PC-3 (cell line): ENCODE measurements around the gene SERGEF. TPM values are rescaled to one million over a fixed set of nuclear protein-coding genes. Genes with fewer than 3 reads are reported as not detected.

Experiments used
- ATAC-seq: fragments of 200-7000 bp; cut with Tn5 transposase; 2 replicates; pipeline ENCODE4 v1.9.1; 2020; ENCODE audit warnings: mild to moderate bottlenecking, moderate library complexity
- BruUV-seq: library from RNA; stranded (reverse); fragments of 400-500 nt; replicated peaks from 2 replicates; lab custom pipeline; 2021; lab: Mats Ljungman, UMichigan
- CTCF ChIA-PET: fragments of 300-600 bp; sonication (Branson Sonifier 250); formaldehyde crosslinking; loops from one replicate; lab custom pipeline; 2022; ENCODE audit warnings: antibody characterized with exemption; lab: Charles Lee
- POLR2A ChIA-PET: fragments of 300-600 bp; sonication (Branson Sonifier 250); formaldehyde crosslinking; loops from one replicate; lab custom pipeline; 2022; ENCODE audit warnings: antibody characterized with exemption; ENCODE audit not compliant: unreplicated experiment; lab: Charles Lee
- DNase-seq: peaks from one replicate; pipeline ENCODE4 v3.0.0-alpha.2; 2015
- H2AFZ ChIP-seq: fragments of 300-600 bp; sonication (generic); 2 replicates; pipeline ENCODE4 v1.6.0; 2016; ENCODE audit warnings: antibody characterized with exemption, low read length
- H3F3A ChIP-seq: fragments of 300-600 bp; sonication (generic); one replicate; pipeline ENCODE4 v1.6.0; 2017; ENCODE audit warnings: antibody characterized with exemption, low read length, control low read depth, mild to moderate bottlenecking; ENCODE audit not compliant: unreplicated experiment
- H3K27ac ChIP-seq: fragments of 300-600 bp; sonication (generic); 2 replicates; pipeline ENCODE4 v1.5.1; 2016; ENCODE audit warnings: mild to moderate bottlenecking, low read length
- H3K27me3 ChIP-seq: fragments of 300-600 bp; sonication (generic); 2 replicates; pipeline ENCODE4 v1.6.1; 2016; ENCODE audit warnings: low read length, mixed read lengths
- H3K36me3 ChIP-seq: fragments of 300-600 bp; sonication (generic); 2 replicates; pipeline ENCODE4 v1.6.1; 2016; ENCODE audit warnings: low read depth, mixed run types, low read length, mixed read lengths
- H3K4me1 ChIP-seq: fragments of 300-600 bp; sonication (generic); 2 replicates; pipeline ENCODE4 v1.5.1; 2016; ENCODE audit warnings: low read length; ENCODE audit not compliant: insufficient read depth
- H3K4me2 ChIP-seq: fragments of 300-600 bp; sonication (generic); 2 replicates; pipeline ENCODE4 v1.6.0; 2016; ENCODE audit warnings: low read length
- H3K4me3 ChIP-seq: fragments of 300-600 bp; sonication (generic); 2 replicates; pipeline ENCODE4 v1.5.1; 2016; ENCODE audit warnings: mild to moderate bottlenecking, low read length, mixed read lengths
- H3K79me2 ChIP-seq: fragments of 300-600 bp; sonication (generic); 2 replicates; pipeline ENCODE4 v1.6.1; 2017; ENCODE audit warnings: low read length, mixed read lengths
- H3K9ac ChIP-seq: fragments of 300-600 bp; sonication (generic); 2 replicates; pipeline ENCODE4 v1.6.0; 2016; ENCODE audit warnings: mild to moderate bottlenecking, low read length
- H3K9me2 ChIP-seq: fragments of 300-600 bp; sonication (generic); replicated peaks from 2 replicates; pipeline ENCODE4 v1.6.1; 2016; ENCODE audit warnings: mixed run types, low read length, mixed read lengths
- H3K9me3 ChIP-seq: fragments of 300-600 bp; sonication (generic); 2 replicates; pipeline ENCODE4 v1.6.1; 2016; ENCODE audit warnings: low read length, mixed read lengths
- H4K20me1 ChIP-seq: fragments of 300-600 bp; sonication (generic); 2 replicates; pipeline ENCODE4 v1.6.1; 2016; ENCODE audit warnings: low read length, mixed read lengths
- EZH2 ChIP-seq: fragments of 300-600 bp; sonication (generic); IDR thresholded peaks from one replicate; pipeline ENCODE4 v1.6.1; 2017; ENCODE audit warnings: antibody characterized with exemption, mild to moderate bottlenecking, low read length; ENCODE audit not compliant: unreplicated experiment
- EZH2phosphoT487 ChIP-seq: fragments of 300-600 bp; sonication (generic); IDR thresholded peaks from 2 replicates; pipeline ENCODE4 v1.6.1; 2018; ENCODE audit warnings: mild to moderate bottlenecking, antibody characterized with exemption, low read length, borderline replicate concordance
- intact Hi-C: fragments of 100-400 bp; cut with micrococcal nuclease; formaldehyde crosslinking; loops from 2 replicates; pipeline ENCODE4 v1.9.0; 2023
- total RNA-seq: library from RNA; depleted of rRNA; stranded (reverse); fragments of >200 nt; gene quantifications from 2 replicates; pipeline ENCODE4 v1.2.3, GENCODE V29; 2014
- TF ChIP-seq, protein P1 (sequence below): fragments of 300-600 bp; sonication (generic); conservative IDR thresholded peaks from 2 replicates; pipeline ENCODE4 v1.5.1; 2017; ENCODE audit warnings: antibody characterized with exemption, low read depth, mild to moderate bottlenecking, low read length

Gene SERGEF
- total RNA-seq, 1 experiment from 2014 or later: 13.7 TPM

DNA sequence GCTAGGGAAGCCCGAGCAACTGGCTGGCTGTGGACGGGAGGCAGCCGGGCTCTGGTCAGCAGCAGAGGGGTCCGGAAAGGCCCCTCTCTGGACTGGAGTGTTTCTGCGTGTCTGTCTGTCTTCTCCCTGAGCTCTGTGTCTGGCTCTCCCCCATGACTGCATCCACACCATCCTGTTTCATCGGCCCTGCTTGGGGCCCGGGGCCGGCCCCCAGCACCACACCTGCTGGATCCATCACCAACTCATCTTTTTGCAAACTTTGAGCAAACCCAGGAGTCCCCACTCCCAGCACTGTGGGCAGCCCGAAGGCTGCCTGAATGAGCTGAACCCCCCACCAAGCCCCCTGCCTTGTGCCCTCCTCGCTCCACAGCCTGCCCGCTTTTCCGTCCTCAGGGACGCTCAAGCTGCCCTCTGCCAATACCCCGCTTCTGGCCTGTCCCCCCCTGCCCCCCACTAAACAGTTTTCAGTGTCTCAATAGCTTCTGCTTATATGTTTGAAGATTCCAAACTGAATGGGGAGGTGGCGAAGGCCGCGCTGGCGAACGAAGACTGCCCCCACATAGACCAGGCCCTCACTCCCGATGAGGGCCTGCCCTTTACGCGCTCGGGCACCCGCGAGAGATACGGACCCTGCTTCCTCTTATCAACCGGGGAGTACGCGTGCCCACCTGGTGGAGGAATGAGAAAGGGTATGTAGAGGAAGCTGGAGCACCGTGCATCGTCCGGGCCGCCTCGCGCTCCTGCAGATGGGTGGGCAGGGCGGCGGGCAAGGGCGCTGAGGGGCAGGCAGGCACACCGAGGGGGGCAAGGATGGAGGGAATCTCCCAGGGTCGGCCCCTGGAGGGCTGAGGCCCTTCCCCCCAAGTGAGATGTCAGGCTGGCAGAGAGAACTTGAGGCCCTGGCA lies 233.6 kb downstream of the SERGEF start:
- no peak overlapping the region for H3K4me3 ChIP-seq
- no peak for ATAC-seq

DNA sequence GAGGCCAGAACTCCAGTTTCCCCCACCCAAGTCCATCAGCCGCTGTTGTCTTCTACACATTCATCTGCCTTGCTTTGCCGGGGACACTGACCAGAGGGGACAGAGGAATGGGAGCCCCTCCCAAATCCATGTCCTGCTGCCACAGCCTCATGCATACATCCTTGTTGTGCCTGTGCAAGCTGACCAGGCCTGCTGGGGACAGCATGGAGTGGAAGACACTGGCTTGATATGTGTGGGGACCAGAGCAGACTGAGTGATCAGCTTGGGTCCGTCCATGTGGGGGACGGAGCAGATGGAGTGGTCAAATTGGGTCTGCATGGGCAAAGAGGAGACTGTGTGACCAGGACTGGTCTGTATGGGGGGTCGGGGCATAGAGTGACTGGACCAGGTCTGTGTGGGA lies 234.5 kb downstream of the SERGEF start:
- no peaks in the 10 kb centered on the region for H3K4me1 ChIP-seq

More for the DNA sequence above, 233.6 kb downstream of the SERGEF start:
- BruUV-seq: no TSS peak
- Histone ChIP-seq H3K79me2 (no peaks in the 10 kb centered on the region), H3K9me2 (no peaks in the 10 kb centered on the region), H2AFZ (no peak overlapping the region), H3K4me1 (no peaks in the 10 kb centered on the region), H3K36me3 (no peaks in the 10 kb centered on the region), H3K9ac (no peak overlapping the region), H4K20me1 (no peaks in the 10 kb centered on the region), H3K4me2 (no peak overlapping the region), H3K27ac (no peak overlapping the region), H3F3A (no peaks in the 10 kb centered on the region), H3K27me3 (no peaks in the 10 kb centered on the region), H3K9me3 (no peaks in the 10 kb centered on the region)
- intact Hi-C loops: no loop called here
- CTCF ChIA-PET: no interaction called here
- POLR2A ChIA-PET: no interaction called here
- no peak for TF ChIP-seq EZH2
- TF ChIP-seq, protein P1, sequence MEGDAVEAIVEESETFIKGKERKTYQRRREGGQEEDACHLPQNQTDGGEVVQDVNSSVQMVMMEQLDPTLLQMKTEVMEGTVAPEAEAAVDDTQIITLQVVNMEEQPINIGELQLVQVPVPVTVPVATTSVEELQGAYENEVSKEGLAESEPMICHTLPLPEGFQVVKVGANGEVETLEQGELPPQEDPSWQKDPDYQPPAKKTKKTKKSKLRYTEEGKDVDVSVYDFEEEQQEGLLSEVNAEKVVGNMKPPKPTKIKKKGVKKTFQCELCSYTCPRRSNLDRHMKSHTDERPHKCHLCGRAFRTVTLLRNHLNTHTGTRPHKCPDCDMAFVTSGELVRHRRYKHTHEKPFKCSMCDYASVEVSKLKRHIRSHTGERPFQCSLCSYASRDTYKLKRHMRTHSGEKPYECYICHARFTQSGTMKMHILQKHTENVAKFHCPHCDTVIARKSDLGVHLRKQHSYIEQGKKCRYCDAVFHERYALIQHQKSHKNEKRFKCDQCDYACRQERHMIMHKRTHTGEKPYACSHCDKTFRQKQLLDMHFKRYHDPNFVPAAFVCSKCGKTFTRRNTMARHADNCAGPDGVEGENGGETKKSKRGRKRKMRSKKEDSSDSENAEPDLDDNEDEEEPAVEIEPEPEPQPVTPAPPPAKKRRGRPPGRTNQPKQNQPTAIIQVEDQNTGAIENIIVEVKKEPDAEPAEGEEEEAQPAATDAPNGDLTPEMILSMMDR: no peak
- TF ChIP-seq EZH2phosphoT487: no peak
- no peak for DNase-seq

More for the DNA sequence above, 234.5 kb downstream of the SERGEF start:
- Histone ChIP-seq H3K9me3 (no peaks in the 10 kb centered on the region), H3K27ac (no peak overlapping the region), H3F3A (no peaks in the 10 kb centered on the region), H3K4me2 (no peak overlapping the region), H3K9me2 (no peaks in the 10 kb centered on the region), H2AFZ (no peak overlapping the region), H4K20me1 (no peaks in the 10 kb centered on the region), H3K36me3 (no peaks in the 10 kb centered on the region), H3K27me3 (no peaks in the 10 kb centered on the region), H3K4me3 (no peak overlapping the region), H3K79me2 (no peaks in the 10 kb centered on the region), H3K9ac (no peak overlapping the region)
- DNase-seq: no peak
- no TSS peak for BruUV-seq
- intact Hi-C loops: no loop called here
- TF ChIP-seq EZH2: no peak
- TF ChIP-seq EZH2phosphoT487: no peak
- TF ChIP-seq, protein P1: no peak
- CTCF ChIA-PET: no interaction called here
- no peak for ATAC-seq
- POLR2A ChIA-PET: no interaction called here
